ENCODE data around the gene FNDC8. TPM values are rescaled to one million over a fixed set of nuclear protein-coding genes. Genes with fewer than 3 reads are reported as not detected.

Gene FNDC8
- total and polyA plus RNA-seq, 2 of the 4 experiments (the other 2 are of a cell fraction) = not detected

GRCh38 chr17:35079547-35080423, 41.6 kb upstream of the FNDC8 start (continued):
- no peak for TF ChIP-seq BHLHE40 (IDR thresholded peaks at IDR 0.05; ENCODE audit: low read depth, low read length)

- Histone ChIP-seq H4K5ac (ENCODE audit: low read depth, low read length) (no peak overlapping the region), H3K9ac (ENCODE audit: low read depth, low read length) (no peak overlapping the region), H3K36me3 (ENCODE audit: control insufficient read depth, insufficient read depth, low read length) (no peaks in the 10 kb centered on the region), H3K27me3 (ENCODE audit: control insufficient read depth, insufficient read depth, low read length) (no peaks in the 10 kb centered on the region), H3K23ac (ENCODE audit: low read depth, low read length) (no peak overlapping the region), H3K56ac (ENCODE audit: extremely low read depth, insufficient read depth, low read length) (no peak overlapping the region), H3K18ac (ENCODE audit: low read depth, low read length) (no peak overlapping the region), H2AK9ac (replicated peaks; ENCODE audit: low read depth, low read length, poor library complexity) (no peak overlapping the region), H2BK20ac (ENCODE audit: low read depth, low read length) (no peak overlapping the region), H3K4ac (ENCODE audit: low read depth, low read length) (no peak overlapping the region), H3K14ac (replicated peaks; ENCODE audit: low read depth, low read length) (no peak overlapping the region), H3K4me3 (ENCODE audit: insufficient read depth, low read depth, low read length) (no peak overlapping the region), H3K4me1 (ENCODE audit: control insufficient read depth, insufficient read depth, low read length) (peaks cover 7% of the 10 kb centered on the region; the same call in 1 of the 2 replicates), H3K9me3 (ENCODE audit: control insufficient read depth, insufficient read depth, low read length) (no peaks in the 10 kb centered on the region), H2AK5ac (ENCODE audit: low read depth, low read length) (no peak overlapping the region), H2AFZ (replicated peaks; ENCODE audit: low read length, poor library complexity) (no peak overlapping the region), H3K4me2 (ENCODE audit: low read depth, low read length) (no peak overlapping the region; the same call in 1 of the 2 replicates), H4K91ac (ENCODE audit: insufficient read depth, low read depth, low read length) (no peak overlapping the region), H3K27ac (ENCODE audit: insufficient read depth, low read length) (no peak overlapping the region), H2BK120ac (ENCODE audit: low read depth, low read length) (no peak overlapping the region), H4K20me1 (ENCODE audit: insufficient read depth, low read length) (peaks cover 11% of the 10 kb centered on the region; the same call in 1 of the 2 replicates), H4K8ac (ENCODE audit: low read depth in 2 of 2, low read length in 2 of 2) (no peak overlapping the region), H3K9me1 (ENCODE audit: insufficient read depth, low read length) (peaks cover 10% of the 10 kb centered on the region), H3K79me1 (ENCODE audit: low read depth in 1 of 2, low read length in 2 of 2) (peaks cover 27 to 62% of the 10 kb centered on the region in 2 experiments), H2BK15ac (ENCODE audit: low read depth, low read length) (no peak overlapping the region), H2BK5ac (ENCODE audit: low read depth, low read length, poor library complexity, severe bottlenecking) (no peak overlapping the region)
- in situ Hi-C loops (cut with MboI; ENCODE audit: low sequenced_read_pairs) (no loop called here), intact Hi-C loops (cut with micrococcal nuclease) (no loop called here), dilution Hi-C loops (cut with HindIII; ENCODE audit: low sequenced_read_pairs, unreplicated experiment) (no loop called here)
- no peak for ATAC-seq (ENCODE audit: low read depth)
- DNase-seq = no peak
- no TSS peak for BruUV-seq (replicated peaks)
- no CpG with 5 or more reads among the region's 1 CpG for WGBS, 2 experiments (ENCODE audit: extremely low coverage in 2 of 2, insufficient read length in 1 of 2)
- ChIA-PET CTCF (interaction anchor here (0.9 kb wide), 1 partner anchor 38 kb away, joined by 3 read pairs; no protein-coding TSS in a partner anchor), POLR2A (ENCODE audit: unreplicated experiment) (no interaction called here)
- TF ChIP-seq NFE2L2 (IDR thresholded peaks at IDR 0.05; ENCODE audit: low read depth, low read length) (no peak), BHLHE40 (IDR thresholded peaks at IDR 0.05; ENCODE audit: low read depth, low read length) (no peak), CHD1 (IDR thresholded peaks at IDR 0.05; ENCODE audit: low read depth, low read length) (no peak), MAZ (IDR thresholded peaks at IDR 0.05; ENCODE audit: borderline replicate concordance, low read depth, low read length) (no peak), CEBPB (IDR thresholded peaks at IDR 0.05; ENCODE audit: low read depth, low read length) (no peak), RCOR1 (IDR thresholded peaks at IDR 0.05; ENCODE audit: insufficient replicate concordance, low read length) (no peak), ELK1 (IDR thresholded peaks at IDR 0.05; ENCODE audit: borderline replicate concordance, low read depth, low read length) (no peak), CTCF (conservative IDR thresholded peaks at IDR 0.05; ENCODE audit: low read depth, low read length) (no peak), USF2 (IDR thresholded peaks at IDR 0.05; ENCODE audit: low read depth, low read length) (no peak), SMC3 (IDR thresholded peaks at IDR 0.05; ENCODE audit: low read depth, low read length) (no peak), FOS (IDR thresholded peaks at IDR 0.05; ENCODE audit: low read depth, low read length) (no peak), POLR2A (IDR thresholded peaks at IDR 0.05; ENCODE audit: low read depth, low read length) (no peak)
These were observed 40.9 kb upstream of the FNDC8 start for GRCh38 chr17:35080536-35080935.
